Activated naive CD4-positive, alpha-beta T cell treated with anti-CD3 and anti-CD28 coated beads, Interleukin-2, amount 10 ng/mL, durations not matched to agents 7 days and 5 days (primary cell): ENCODE data around the gene RPS3.

Experiments
- CTCF ChIA-PET: fragments of 350-600 bp; sonication (Branson Sonifier 250); formaldehyde crosslinking; loops from one replicate; lab custom pipeline; 2021; ENCODE audit warnings: antibody characterized with exemption; lab: Charles Lee
- DNase-seq: peaks from one replicate; pipeline ENCODE4 v3.0.0-alpha.2; 2020
- H3K27ac Mint-ChIP-seq: one replicate; pipeline ENCODE4 v1.8.0; 2021; ENCODE audit warnings: mild to moderate bottlenecking, moderate library complexity, mixed read lengths
- H3K27me3 Mint-ChIP-seq: one replicate; pipeline ENCODE4 v1.8.0; 2021; ENCODE audit warnings: mild to moderate bottlenecking, mixed read lengths
- H3K36me3 Mint-ChIP-seq: one replicate; pipeline ENCODE4 v1.8.0; 2021; ENCODE audit warnings: mixed read lengths
- H3K4me1 Mint-ChIP-seq: one replicate; pipeline ENCODE4 v1.8.0; 2021; ENCODE audit warnings: mixed read lengths
- H3K4me3 Mint-ChIP-seq: one replicate; pipeline ENCODE4 v1.8.0; 2021; ENCODE audit warnings: mild to moderate bottlenecking, moderate library complexity, mixed read lengths
- H3K9me3 Mint-ChIP-seq: one replicate; pipeline ENCODE4 v1.8.0; 2021; ENCODE audit warnings: mixed read lengths

The RPS3 gene

DNA sequence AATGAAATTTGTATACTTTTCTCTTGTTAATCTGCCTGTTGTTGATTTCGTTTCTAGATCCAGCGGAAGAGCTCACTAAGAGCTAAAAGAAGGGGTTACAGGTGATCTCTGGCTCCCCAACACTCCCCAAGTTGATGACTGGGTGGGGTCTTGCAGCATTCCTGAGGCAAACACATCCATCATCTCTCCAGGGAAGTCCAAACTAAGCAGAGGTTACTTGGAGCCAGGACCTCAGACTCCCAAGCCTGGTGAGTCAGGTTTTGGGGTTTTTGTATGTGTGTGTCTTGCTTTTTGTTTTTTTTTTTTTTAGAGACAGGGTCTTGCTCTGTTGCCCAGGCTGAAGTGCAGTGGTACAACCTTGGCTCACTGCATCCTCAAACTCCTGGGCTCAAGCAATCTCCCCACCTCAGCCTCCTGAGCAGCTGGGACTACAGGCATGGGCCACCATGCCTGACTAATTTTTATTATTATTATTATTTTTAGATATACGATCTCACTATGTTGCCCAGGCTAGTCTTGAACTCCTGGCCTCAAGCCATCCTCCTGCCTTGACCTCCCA, 11.5 kb upstream of the RPS3 start:
- peaks cover 29% of the 10 kb centered on the region for H3K27me3 Mint-ChIP-seq
- DNase-seq: no peak
- no peaks in the 10 kb centered on the region for H3K36me3 Mint-ChIP-seq
- H3K9me3 Mint-ChIP-seq: no peaks in the 10 kb centered on the region
- CTCF ChIA-PET: interaction anchor here (0.7 to 12.9 kb wide), 21 partner anchors 9 to 209 kb away, joined by 3 to 389 read pairs (median 5); no protein-coding TSS in a partner anchor
- H3K27ac Mint-ChIP-seq: no peak overlapping the region
- H3K4me3 Mint-ChIP-seq: no peak overlapping the region
- H3K4me1 Mint-ChIP-seq: peaks cover 19% of the 10 kb centered on the region

DNA sequence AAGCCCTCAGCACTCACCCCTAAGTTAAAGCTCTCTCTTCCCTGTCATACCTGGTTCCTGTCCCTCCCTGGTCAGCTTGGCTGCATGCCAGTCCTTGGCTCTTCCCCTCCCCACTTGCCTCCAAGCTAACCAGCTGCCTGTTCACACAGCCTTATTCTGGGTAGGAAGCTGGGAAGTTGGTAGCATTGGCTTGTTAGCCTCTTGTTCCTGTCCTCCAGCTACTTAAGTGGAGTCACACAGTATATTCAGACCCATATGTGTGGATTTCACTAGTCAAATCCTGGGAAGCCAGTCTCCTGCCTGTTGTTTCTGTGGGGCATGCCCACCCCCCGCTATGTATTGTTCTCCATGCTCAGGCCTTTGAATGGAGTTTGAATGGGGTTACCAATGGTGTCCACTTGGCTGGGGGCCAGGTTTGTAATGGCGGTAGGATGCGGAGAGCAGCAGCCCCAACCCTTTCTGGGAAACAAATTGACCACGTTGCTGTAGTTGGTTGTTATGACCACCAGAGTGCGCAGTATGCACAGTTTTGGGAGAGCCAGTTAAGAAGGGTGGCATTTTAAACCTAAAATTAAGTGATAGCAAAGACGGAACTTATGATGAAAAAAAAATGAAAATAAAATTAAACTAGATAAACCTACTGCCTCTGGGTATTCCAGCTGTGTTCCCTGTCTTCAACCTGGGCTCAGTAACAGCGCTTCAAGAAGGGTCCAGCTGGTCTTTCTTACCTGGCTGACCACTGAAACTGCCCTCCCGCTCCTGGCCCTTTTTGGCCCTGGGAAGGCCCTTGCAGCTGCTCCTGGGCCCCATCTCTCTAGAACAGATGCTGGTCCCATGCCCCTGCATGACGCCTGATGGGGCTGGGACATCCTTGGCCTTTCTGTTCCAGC, 10.7 kb upstream of the RPS3 start:
- Mint-ChIP-seq H3K27me3 (peaks cover 29% of the 10 kb centered on the region), H3K4me3 (no peak overlapping the region), H3K4me1 (peaks cover 12% of the 10 kb centered on the region), H3K36me3 (no peaks in the 10 kb centered on the region), H3K9me3 (no peaks in the 10 kb centered on the region), H3K27ac (no peak overlapping the region)
- DNase-seq: peak; percentile 82
- CTCF ChIA-PET: interaction anchor here (0.7 to 12.9 kb wide), 26 partner anchors 9 to 208 kb away, joined by 3 to 389 read pairs (median 5); no protein-coding TSS in a partner anchor

DNA sequence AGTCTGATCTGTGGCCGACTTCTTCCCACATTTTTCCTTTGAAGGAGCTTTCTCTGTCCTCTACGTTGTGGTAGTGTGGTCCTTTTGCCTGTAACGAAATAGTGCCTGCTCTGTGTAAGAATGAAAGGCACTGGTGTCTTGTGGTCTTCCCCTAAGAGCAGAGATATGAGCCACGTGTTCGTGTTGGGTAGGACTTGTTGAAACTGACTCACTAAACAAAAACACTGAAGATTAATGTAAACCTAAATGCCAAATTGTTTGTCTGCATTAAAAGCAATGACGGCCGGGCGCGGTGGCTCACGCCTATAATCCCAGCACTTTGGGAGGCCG, 10.1 kb upstream of the RPS3 start:
- H3K27ac Mint-ChIP-seq: no peak overlapping the region
- CTCF ChIA-PET: interaction anchor here (0.7 to 12.9 kb wide), 11 partner anchors 17 to 185 kb away, joined by 3 to 389 read pairs (median 5); no protein-coding TSS in a partner anchor
- H3K36me3 Mint-ChIP-seq: no peaks in the 10 kb centered on the region
- DNase-seq: no peak
- H3K4me1 Mint-ChIP-seq: peaks cover 6% of the 10 kb centered on the region
- peaks cover 31% of the 10 kb centered on the region for H3K27me3 Mint-ChIP-seq
- no peaks in the 10 kb centered on the region for H3K9me3 Mint-ChIP-seq
- no peak overlapping the region for H3K4me3 Mint-ChIP-seq

- Mint-ChIP-seq H3K27me3 (peaks cover 34% of the 10 kb centered on the region), H3K36me3 (no peaks in the 10 kb centered on the region), H3K27ac (no peak overlapping the region), H3K4me1 (no peaks in the 10 kb centered on the region), H3K4me3 (no peak overlapping the region), H3K9me3 (no peaks in the 10 kb centered on the region)
- CTCF ChIA-PET: interaction anchor here (0.6 to 12.9 kb wide), 8 partner anchors 55 to 188 kb away, joined by 3 to 389 read pairs (median 8); no protein-coding TSS in a partner anchor
- no peak for DNase-seq
These were observed 9.4 kb upstream of the RPS3 start for GRCh38 chr11:75389925-75390324.

DNA sequence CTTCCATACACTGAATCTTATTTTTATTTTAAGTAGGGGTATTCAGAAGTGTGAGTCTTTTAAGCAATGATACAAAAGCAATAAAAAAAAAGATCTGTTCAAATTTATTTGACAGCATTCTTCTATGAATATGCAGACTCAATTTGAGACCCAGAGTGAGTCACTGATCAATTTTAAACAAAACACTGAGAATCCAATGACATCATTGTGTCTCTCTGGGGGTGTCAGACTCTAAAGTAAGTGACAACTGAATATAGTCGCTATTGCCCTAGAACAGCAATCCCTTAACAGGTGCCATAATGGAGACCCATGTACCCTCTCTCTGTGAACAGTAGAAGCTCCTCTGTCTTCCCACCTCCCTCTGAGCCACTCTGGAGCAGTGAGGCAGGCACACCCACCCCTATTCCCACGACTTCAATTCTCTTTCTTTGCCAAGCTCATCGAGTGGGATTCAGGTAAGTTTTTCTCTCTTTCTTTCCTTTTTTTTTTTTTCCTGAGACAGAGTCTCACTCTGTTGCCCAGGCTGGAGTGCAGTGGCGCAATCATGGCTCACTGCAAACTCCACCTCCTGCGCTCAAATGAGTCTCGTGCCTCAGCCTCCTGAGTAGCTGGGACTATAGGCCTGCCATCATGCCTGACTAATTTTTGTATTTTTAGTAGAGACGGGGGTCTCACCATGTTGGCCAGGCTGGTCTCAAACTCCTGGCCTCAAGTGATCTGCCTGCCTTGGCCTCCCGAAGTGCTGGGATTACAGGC, 5.1 kb upstream of the RPS3 start:
- Mint-ChIP-seq H3K9me3 (no peaks in the 10 kb centered on the region), H3K4me1 (peaks cover 10% of the 10 kb centered on the region), H3K4me3 (no peak overlapping the region), H3K27ac (no peak overlapping the region), H3K36me3 (no peaks in the 10 kb centered on the region), H3K27me3 (peaks cover 42% of the 10 kb centered on the region)
- CTCF ChIA-PET: interaction anchor here (1.5 kb wide), 1 partner anchor 137 kb away, joined by 3 read pairs; no protein-coding TSS in a partner anchor
- no peak for DNase-seq

DNA sequence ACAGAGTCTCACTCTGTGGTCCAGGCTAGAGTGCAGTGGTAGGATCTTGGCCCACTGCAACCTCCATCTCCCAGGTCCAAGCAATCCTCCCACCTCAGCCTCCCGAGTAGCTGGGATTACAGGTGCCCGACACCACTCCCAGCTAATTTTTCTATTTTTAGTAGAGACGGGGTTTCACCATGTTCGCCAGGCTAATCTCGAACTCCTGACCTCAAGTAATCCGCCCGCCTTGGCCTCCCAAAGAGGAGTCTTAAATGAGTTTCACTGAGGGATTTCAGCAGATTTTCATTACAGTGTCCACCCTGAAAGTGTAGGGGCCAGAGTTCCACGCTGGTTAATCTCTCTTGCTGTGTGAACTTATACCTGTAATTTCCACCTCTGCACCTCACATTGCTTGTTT, 412 bp upstream of the RPS3 start:
- H3K27ac Mint-ChIP-seq: peak overlapping the region; percentile 94
- DNase-seq: no peak
- H3K4me3 Mint-ChIP-seq: peak overlapping the region; percentile 92
- peaks cover 41% of the 10 kb centered on the region for H3K36me3 Mint-ChIP-seq
- peaks cover 47% of the 10 kb centered on the region for H3K4me1 Mint-ChIP-seq
- H3K9me3 Mint-ChIP-seq: no peaks in the 10 kb centered on the region
- CTCF ChIA-PET: interaction anchor here (1.3 to 1.6 kb wide), 3 partner anchors 9 to 25 kb away, joined by 3 to 6 read pairs (median 3); no protein-coding TSS in a partner anchor
- peaks cover 23% of the 10 kb centered on the region for H3K27me3 Mint-ChIP-seq

- DNase-seq: no peak
- CTCF ChIA-PET: interaction anchor here (0.7 to 2.0 kb wide), 7 partner anchors 13 to 150 kb away, joined by 3 to 7 read pairs (median 3); no protein-coding TSS in a partner anchor
- peak overlapping the region; percentile 94 for H3K27ac Mint-ChIP-seq
- H3K4me3 Mint-ChIP-seq: peak overlapping the region; percentile 92
- H3K27me3 Mint-ChIP-seq: peaks cover 11% of the 10 kb centered on the region
- peaks cover 56% of the 10 kb centered on the region for H3K4me1 Mint-ChIP-seq
- H3K36me3 Mint-ChIP-seq: peaks cover 52% of the 10 kb centered on the region
- no peaks in the 10 kb centered on the region for H3K9me3 Mint-ChIP-seq
These were observed 988 bp downstream of the RPS3 start for GRCh38 chr11:75400146-75400865.

- Mint-ChIP-seq H3K4me1 (peaks cover 56% of the 10 kb centered on the region), H3K36me3 (peaks cover 62% of the 10 kb centered on the region), H3K27ac (no peak overlapping the region), H3K27me3 (no peaks in the 10 kb centered on the region), H3K9me3 (no peaks in the 10 kb centered on the region), H3K4me3 (peak overlapping the region; percentile 92)
- DNase-seq: no peak
- CTCF ChIA-PET: interaction anchor here (1.5 kb wide), 1 partner anchor 14 kb away, joined by 4 read pairs; no protein-coding TSS in a partner anchor
These were observed 2.9 kb downstream of the RPS3 start for GRCh38 chr11:75402002-75402773.

GRCh38 chr11:75403037-75403436, 3.7 kb downstream of the RPS3 start:
- CTCF ChIA-PET: interaction anchor here (0.6 to 1.5 kb wide), 2 partner anchors 15 to 87 kb away, joined by 3 to 4 read pairs; no protein-coding TSS in a partner anchor
- Mint-ChIP-seq H3K36me3 (peaks cover 67% of the 10 kb centered on the region), H3K4me1 (peaks cover 60% of the 10 kb centered on the region), H3K9me3 (no peaks in the 10 kb centered on the region), H3K4me3 (no peak overlapping the region), H3K27me3 (no peaks in the 10 kb centered on the region), H3K27ac (peak overlapping the region; percentile 65)
- DNase-seq: no peak

- Mint-ChIP-seq H3K36me3 (peaks cover 71% of the 10 kb centered on the region), H3K27me3 (no peaks in the 10 kb centered on the region), H3K4me1 (peaks cover 52% of the 10 kb centered on the region), H3K27ac (no peak overlapping the region), H3K4me3 (no peak overlapping the region), H3K9me3 (no peaks in the 10 kb centered on the region)
- no peak for DNase-seq
- CTCF ChIA-PET: interaction anchor here (1.5 kb wide), 1 partner anchor 16 kb away, joined by 4 read pairs; no protein-coding TSS in a partner anchor
These were observed 4.8 kb downstream of the RPS3 start for GRCh38 chr11:75403983-75404658.

- H3K4me1 Mint-ChIP-seq: peaks cover 39% of the 10 kb centered on the region
- H3K4me3 Mint-ChIP-seq: no peak overlapping the region
- H3K36me3 Mint-ChIP-seq: peaks cover 55% of the 10 kb centered on the region
- H3K9me3 Mint-ChIP-seq: no peaks in the 10 kb centered on the region
- no peak for DNase-seq
- no peak overlapping the region for H3K27ac Mint-ChIP-seq
- CTCF ChIA-PET: interaction anchor here (1.2 to 3.2 kb wide), 2 partner anchors 17 to 18 kb away, joined by 4 to 16 read pairs; no protein-coding TSS in a partner anchor
- H3K27me3 Mint-ChIP-seq: no peaks in the 10 kb centered on the region
These were observed 7.0 kb downstream of the RPS3 start for GRCh38 chr11:75406338-75406777.

GRCh38 chr11:75408957-75409219, 9.6 kb downstream of the RPS3 start:
- no peak overlapping the region for H3K27ac Mint-ChIP-seq
- H3K4me3 Mint-ChIP-seq: no peak overlapping the region
- CTCF ChIA-PET: interaction anchor here (1.1 to 3.2 kb wide), 6 partner anchors 8 to 121 kb away, joined by 3 to 16 read pairs (median 6); no protein-coding TSS in a partner anchor
- no peaks in the 10 kb centered on the region for H3K27me3 Mint-ChIP-seq
- no peak for DNase-seq
- H3K36me3 Mint-ChIP-seq: peaks cover 35% of the 10 kb centered on the region
- peaks cover 13% of the 10 kb centered on the region for H3K4me1 Mint-ChIP-seq
- H3K9me3 Mint-ChIP-seq: no peaks in the 10 kb centered on the region
